HepG2 (cell line): ENCODE results near the gene FAM219B. TPM values are rescaled to one million over a fixed set of nuclear protein-coding genes. Genes with fewer than 3 reads are reported as not detected.

ENCODE experiments used
- BCL6 ChIP-seq: IDR thresholded peaks from 2 replicates; pipeline ENCODE4 v1.6.1; 2016; ENCODE audit warnings: missing genetic modification reagents, missing compliant biosample characterization
- FLYWCH1 ChIP-seq: sonication (generic); formaldehyde crosslinking; IDR thresholded peaks from 2 replicates; pipeline ENCODE4 v1.8.1; 2023; ENCODE audit warnings: mild to moderate bottlenecking, missing genetic modification reagents
- MEF2D ChIP-seq: sonication (generic); formaldehyde crosslinking; IDR thresholded peaks from 2 replicates; pipeline ENCODE4 v1.5.1; 2020; ENCODE audit warnings: mild to moderate bottlenecking, missing genetic modification reagents
- NCOA1 ChIP-seq: sonication (generic); formaldehyde crosslinking; IDR thresholded peaks from 2 replicates; pipeline ENCODE4 v1.9.0; 2021; ENCODE audit warnings: missing genetic modification reagents
- NFIB ChIP-seq: sonication (generic); formaldehyde crosslinking; IDR thresholded peaks from 2 replicates; pipeline ENCODE4 v1.9.0; 2021; ENCODE audit warnings: missing genetic modification reagents, mild to moderate bottlenecking, borderline replicate concordance
- POLR2AphosphoS2 ChIP-seq: IDR thresholded peaks from 2 replicates; pipeline ENCODE4 v1.6.1; 2011; ENCODE audit warnings: low read depth, low read length, improper control_type of control experiment
- RORA ChIP-seq: sonication (generic); formaldehyde crosslinking; IDR thresholded peaks from 2 replicates; pipeline ENCODE4 v1.5.0; 2020; ENCODE audit warnings: mild to moderate bottlenecking, missing genetic modification reagents, moderate library complexity
- RXRA ChIP-seq: sonication (generic); formaldehyde crosslinking; IDR thresholded peaks from 2 replicates; pipeline ENCODE4 v1.5.1; 2020; ENCODE audit warnings: missing genetic modification reagents
- SMAD9 ChIP-seq: sonication (generic); formaldehyde crosslinking; IDR thresholded peaks from 2 replicates; pipeline ENCODE4 v1.5.1; 2020; ENCODE audit warnings: mild to moderate bottlenecking, missing genetic modification reagents
- SMYD3 ChIP-seq: sonication (generic); formaldehyde crosslinking; IDR thresholded peaks from 2 replicates; pipeline ENCODE4 v1.8.1; 2023; ENCODE audit warnings: mild to moderate bottlenecking, missing genetic modification reagents
- TEAD3 ChIP-seq: optimal IDR thresholded peaks from 2 replicates; pipeline ENCODE3; 2016; ENCODE audit warnings: borderline replicate concordance
- THAP7 ChIP-seq: sonication (generic); formaldehyde crosslinking; IDR thresholded peaks from 2 replicates; pipeline ENCODE4 v1.8.1; 2023; ENCODE audit warnings: mild to moderate bottlenecking, missing genetic modification reagents
- THAP8 ChIP-seq: sonication (generic); formaldehyde crosslinking; IDR thresholded peaks from 2 replicates; pipeline ENCODE4 v1.5.1; 2020; ENCODE audit warnings: missing genetic modification reagents, mild to moderate bottlenecking, borderline replicate concordance
- TP53 ChIP-seq: sonication (generic); formaldehyde crosslinking; conservative IDR thresholded peaks from 2 replicates; pipeline ENCODE4 v1.4.0; 2020; ENCODE audit warnings: missing genetic modification reagents
- U2AF2 ChIP-seq: fragments of 200-400 bp; formaldehyde crosslinking; IDR thresholded peaks from 2 replicates; pipeline ENCODE4 v1.6.1; 2017; ENCODE audit warnings: low read depth, mild to moderate bottlenecking, low read length
- YEATS2 ChIP-seq: sonication (generic); formaldehyde crosslinking; IDR thresholded peaks from 2 replicates; pipeline ENCODE4 v1.4.0; 2020; ENCODE audit warnings: missing genetic modification reagents, borderline replicate concordance
- ZBTB10 ChIP-seq: sonication (generic); formaldehyde crosslinking; IDR thresholded peaks from 2 replicates; pipeline ENCODE4 v1.4.0; 2020; ENCODE audit warnings: missing genetic modification reagents, borderline replicate concordance
- ZFAT ChIP-seq: sonication (generic); formaldehyde crosslinking; conservative IDR thresholded peaks from 2 replicates; pipeline ENCODE4 v1.8.1; 2023; ENCODE audit warnings: missing genetic modification reagents, inconsistent platforms
- ZNF10 ChIP-seq: sonication (generic); formaldehyde crosslinking; IDR thresholded peaks from 2 replicates; pipeline ENCODE4 v1.4.0; 2020; ENCODE audit warnings: mild to moderate bottlenecking, low read depth, missing genetic modification reagents, borderline replicate concordance
- ZNF138 ChIP-seq: sonication (generic); formaldehyde crosslinking; IDR thresholded peaks from 2 replicates; pipeline ENCODE4 v1.5.0; 2020; ENCODE audit warnings: mild to moderate bottlenecking, low read depth, missing genetic modification reagents
- ZNF280B ChIP-seq: sonication (generic); formaldehyde crosslinking; IDR thresholded peaks from 2 replicates; pipeline ENCODE4 v1.5.0; 2020; ENCODE audit warnings: missing genetic modification reagents, mild to moderate bottlenecking, borderline replicate concordance
- ZNF326 ChIP-seq: sonication (generic); formaldehyde crosslinking; IDR thresholded peaks from 2 replicates; pipeline ENCODE4 v1.4.0; 2020; ENCODE audit warnings: missing genetic modification reagents, borderline replicate concordance
- ZNF546 ChIP-seq: sonication (generic); formaldehyde crosslinking; conservative IDR thresholded peaks from 2 replicates; pipeline ENCODE4 v1.8.1; 2023; ENCODE audit warnings: mild to moderate bottlenecking, missing genetic modification reagents
- ZNF644 ChIP-seq: IDR thresholded peaks from 2 replicates; pipeline ENCODE4 v1.6.1; 2016; ENCODE audit warnings: low read depth
- ZNF879 ChIP-seq: sonication (generic); formaldehyde crosslinking; IDR thresholded peaks from 2 replicates; pipeline ENCODE4 v1.8.1; 2023; ENCODE audit warnings: missing genetic modification reagents
- polyA plus RNA-seq, 8 experiments: library from polyadenylated mRNA; depleted of rRNA in 3 of 8; stranded (reverse) in 7 of 8; unstranded in 1 of 8; fragments of >200 nt; fragmentation: Illumina TruSeq in 4 of 8; extraction: Trizol in 4 of 8; gene quantifications; 2 replicates each; pipeline versions ENCODE4 v1.2.1 to v1.2.3, GENCODE V29; 2011 to 2016; ENCODE audit warnings: low read depth in 4 of 8, missing spikeins in 1 of 8, mixed read lengths in 1 of 8; ENCODE audit not compliant: insufficient read depth in 1 of 8
- total RNA-seq, 5 experiments: library from RNA; depleted of rRNA; stranded (reverse); fragments of >200 nt; fragmentation: Illumina TruSeq; extraction: Trizol; gene quantifications; 2 replicates each; pipeline ENCODE4 v1.2.3, GENCODE V29; 2016; ENCODE audit warnings: low read depth in 1 of 5

The FAM219B gene
- total and polyA plus RNA-seq, 2 of the 13 experiments (the other 11 are each of a cell fraction or from before 2014, with no cell fraction given): 36.6 to 50.2 TPM

- TF ChIP-seq ZBTB10 (CRISPR knock-in tag) (no peak), ZNF546 (CRISPR knock-in tag) (peak; percentile 61), ZNF879 (0 out of 2 replicates have a peak, but pooled peaks have one; percentile 56), NFIB (no peak; the same call in 1 of the 2 replicates), NCOA1 (CRISPR knock-in tag) (peak; percentile 77; the same call in 1 of the 2 replicates), ZNF138 (CRISPR knock-in tag) (peak; percentile 70; the same call in 1 of the 2 replicates), FLYWCH1 (CRISPR knock-in tag) (no peak; the same call in 1 of the 2 replicates), BCL6 (peak; percentile 36; the same call in 1 of the 2 replicates), RXRA (CRISPR knock-in tag) (peak; percentile 94), U2AF2 (no peak), YEATS2 (no peak; the same call in 1 of the 2 replicates), TP53 (CRISPR knock-in tag) (no peak), SMAD9 (CRISPR knock-in tag) (no peak), ZNF326 (no peak), MEF2D (CRISPR knock-in tag) (no peak), ZNF10 (no peak), SMYD3 (CRISPR knock-in tag) (peak; percentile 69; the same call in 1 of the 2 replicates), ZNF644 (CRISPR knock-in tag) (no peak), ZNF280B (CRISPR knock-in tag) (peak; percentile 85; the same call in 1 of the 2 replicates), POLR2AphosphoS2 (no peak), ZFAT (CRISPR knock-in tag) (no peak), TEAD3 (no peak), THAP8 (CRISPR knock-in tag) (no peak), RORA (no peak), THAP7 (CRISPR knock-in tag) (peak; percentile 91)
Observed at GRCh38 chr15:74937590-74938371, 31.1 kb upstream of the FAM219B start, which contains the start of gene COX5A (continued).
